GM10847 (cell line): ENCODE data around the gene MAN1C1.

Experiments
- POLR2A ChIP-seq: IDR thresholded peaks from 2 replicates; pipeline ENCODE4 v1.6.1; 2011; ENCODE audit not compliant: insufficient read length; ENCODE audit errors: extremely low read depth

The MAN1C1 gene

DNA sequence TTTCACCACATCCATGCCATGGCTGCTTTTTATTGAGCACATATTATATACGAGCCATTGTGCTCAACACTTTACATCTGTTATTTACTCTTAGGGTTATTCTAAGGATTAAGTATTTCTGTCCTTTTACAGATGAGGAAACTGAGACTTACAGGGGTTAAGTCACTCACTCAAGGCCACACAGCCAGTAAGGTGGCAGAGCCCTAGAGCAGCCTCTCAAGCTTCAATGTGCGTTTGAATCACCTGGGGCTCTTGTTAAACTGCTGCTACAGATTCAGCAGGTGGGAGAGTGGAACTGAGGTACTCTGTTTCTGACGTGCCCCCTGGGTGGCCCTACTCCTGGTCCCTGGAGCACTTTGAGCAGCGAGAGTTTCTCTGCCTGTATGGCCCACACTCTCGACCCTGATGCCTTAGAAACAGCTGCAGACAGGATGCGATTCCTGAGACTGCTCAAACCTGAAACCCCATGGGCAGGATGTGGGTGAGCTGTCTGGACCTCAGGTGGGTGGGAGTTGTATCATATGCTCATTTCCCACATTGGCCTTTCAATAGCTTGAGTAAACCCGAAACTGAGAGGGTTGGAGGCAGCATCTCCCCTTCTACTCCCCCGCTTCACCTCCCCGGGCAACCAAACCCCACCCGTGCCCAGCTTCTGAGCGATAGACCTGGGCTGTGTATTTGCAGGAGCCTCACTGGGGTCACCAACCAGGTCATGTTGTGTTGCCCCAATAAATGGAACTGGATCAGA, 59.3 kb downstream of the MAN1C1 start:
- no peak for TF ChIP-seq POLR2A

DNA sequence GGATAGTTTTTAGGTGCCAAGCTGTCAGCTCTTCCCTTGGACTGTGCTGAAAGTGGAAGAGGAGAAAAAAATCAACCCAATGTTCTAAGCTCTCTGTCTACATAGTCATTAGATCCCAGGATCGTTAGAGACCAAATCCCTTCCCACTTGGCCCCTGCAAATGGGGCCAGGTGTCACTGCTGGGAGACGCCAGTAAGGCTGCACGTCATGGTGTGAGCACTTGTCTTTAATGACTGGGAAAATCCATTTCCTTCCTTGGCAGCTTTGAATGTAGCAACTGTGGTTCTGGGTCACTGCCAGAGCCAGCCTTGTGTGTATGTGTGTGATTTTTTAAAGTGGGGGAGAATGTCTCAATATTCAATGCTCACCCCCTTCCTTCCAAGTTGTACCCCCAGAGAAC, 59.9 kb downstream of the MAN1C1 start:
- no peak for TF ChIP-seq POLR2A

DNA sequence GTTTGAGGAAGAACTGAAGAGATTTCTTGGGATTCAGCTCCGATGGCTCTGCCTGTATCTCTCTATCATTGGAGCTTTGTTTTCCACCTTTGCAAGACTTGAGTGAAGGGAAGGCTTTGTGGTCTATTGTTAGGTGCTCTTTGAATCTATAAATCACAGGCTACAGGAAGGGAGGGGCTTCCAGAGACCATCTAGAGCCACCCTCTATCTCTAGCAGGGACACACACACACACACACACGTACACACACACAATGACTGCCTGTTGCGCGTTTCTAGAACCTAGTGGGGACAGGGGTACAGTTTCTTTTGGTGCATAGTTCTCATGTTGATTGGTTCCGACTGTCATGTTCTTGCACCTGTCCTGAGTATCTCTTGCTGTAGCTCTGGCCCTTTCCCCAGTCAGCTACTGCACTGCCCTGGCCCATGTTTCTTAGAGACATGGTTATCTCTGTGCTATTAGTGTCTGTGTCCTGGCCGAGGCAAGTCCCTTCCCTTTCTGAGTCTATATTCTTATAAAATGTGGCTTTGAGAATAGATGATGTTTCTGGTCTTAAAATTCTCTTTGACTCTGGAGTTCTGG, 60.7 kb downstream of the MAN1C1 start:
- no peak for TF ChIP-seq POLR2A

DNA sequence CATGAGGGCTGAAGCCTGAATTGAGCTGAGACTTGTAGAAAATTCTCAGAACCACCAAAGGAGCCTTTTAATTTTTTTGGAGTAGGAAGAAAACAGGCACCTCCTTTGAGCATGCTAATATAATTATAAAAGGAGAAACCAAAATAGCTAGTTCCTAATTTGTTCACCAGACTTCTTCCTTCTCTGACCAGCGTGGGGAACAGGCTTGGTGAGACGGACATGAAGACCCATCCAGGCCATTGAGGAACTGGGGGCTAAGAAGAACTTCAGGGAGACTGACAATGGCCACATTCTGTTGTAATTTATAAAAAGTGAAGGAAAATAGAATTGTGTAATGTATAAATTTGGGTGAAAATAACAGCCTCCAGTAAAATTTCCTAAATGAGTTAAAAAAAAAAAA, 62.6 kb downstream of the MAN1C1 start:
- TF ChIP-seq POLR2A: no peak

DNA sequence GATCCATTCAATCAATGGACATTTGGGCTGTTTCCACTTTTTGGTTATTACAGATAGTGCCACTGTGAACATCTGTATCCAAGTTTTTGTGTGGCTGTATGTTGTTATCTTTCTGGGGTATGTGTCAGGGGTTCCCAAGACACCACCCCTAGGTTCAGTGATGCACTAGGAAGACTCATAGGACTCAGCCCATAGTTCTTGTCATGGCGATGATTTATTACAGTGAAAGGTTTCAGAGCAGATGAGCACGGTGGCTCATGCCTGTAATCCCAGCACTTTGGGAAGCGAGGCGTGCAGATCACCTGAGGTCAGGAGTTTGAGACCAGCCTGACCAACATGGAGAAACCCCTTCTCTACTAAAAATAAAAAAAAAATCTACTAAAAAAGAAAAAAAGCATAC, 64.1 kb downstream of the MAN1C1 start:
- no peak for TF ChIP-seq POLR2A

DNA sequence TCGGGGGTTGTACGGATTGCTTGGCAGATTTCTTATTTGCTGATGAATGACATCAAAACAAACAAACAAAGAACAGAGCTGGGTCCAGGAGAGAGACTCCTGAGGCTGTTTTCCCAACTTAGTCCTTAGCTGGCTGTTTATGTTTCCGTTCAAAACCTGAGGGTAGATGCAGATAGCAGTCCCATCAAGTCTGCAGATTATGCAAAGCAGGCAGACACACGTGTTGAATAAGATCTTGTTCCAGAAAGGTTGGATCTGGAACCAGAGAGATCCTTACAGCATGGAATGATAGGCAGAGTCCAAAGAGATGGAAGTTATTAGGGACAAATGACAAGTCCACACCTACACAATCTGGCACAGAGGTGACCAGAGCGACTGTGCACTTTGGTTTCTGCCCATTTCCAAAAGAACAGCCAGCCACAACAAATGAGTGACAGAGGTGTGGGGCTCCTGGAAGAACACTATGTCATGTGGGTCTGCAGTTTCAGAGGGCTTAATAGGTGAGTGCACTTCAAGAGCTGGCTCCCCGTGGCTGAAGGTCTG, 65.5 kb downstream of the MAN1C1 start:
- TF ChIP-seq POLR2A: no peak

DNA sequence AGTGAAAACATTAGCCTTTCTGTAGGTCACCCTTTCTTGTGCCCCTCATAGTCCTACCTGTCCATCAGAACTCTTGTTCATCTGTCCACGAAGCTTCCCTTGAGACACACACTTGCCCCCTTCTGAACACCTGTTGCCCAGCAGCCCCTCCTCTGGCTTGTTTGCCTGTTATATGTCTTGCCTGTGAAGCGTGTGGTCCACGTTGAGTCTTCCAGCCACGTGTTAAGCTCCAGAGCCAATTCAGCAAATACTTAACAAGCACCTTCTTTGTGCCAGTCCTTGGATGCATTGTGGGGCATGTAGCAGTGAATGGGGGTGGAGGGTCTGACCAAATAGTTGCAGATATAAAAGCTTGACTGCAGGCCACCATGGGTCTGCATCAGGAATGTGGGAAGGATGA, 66.6 kb downstream of the MAN1C1 start:
- no peak for TF ChIP-seq POLR2A

DNA sequence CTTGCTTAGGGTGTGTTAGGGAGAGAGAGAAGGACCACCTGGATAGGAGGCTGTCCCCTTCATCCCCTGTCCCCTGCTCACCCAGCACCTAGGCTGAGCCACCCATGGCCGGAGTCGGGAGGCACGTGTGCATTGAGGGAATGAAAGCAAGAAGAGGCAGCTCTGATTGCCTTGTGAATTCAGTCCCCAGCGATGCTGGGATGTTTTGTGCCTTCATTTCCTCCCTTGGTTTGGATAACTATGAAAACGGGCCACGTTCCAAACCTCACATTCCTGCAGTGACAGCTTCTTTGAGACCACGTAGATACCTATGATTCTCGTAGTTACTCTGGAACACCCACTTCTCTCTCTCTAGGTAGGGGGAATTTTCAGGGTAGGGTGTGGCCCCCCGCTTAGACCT, 67.1 kb downstream of the MAN1C1 start:
- no peak for TF ChIP-seq POLR2A

DNA sequence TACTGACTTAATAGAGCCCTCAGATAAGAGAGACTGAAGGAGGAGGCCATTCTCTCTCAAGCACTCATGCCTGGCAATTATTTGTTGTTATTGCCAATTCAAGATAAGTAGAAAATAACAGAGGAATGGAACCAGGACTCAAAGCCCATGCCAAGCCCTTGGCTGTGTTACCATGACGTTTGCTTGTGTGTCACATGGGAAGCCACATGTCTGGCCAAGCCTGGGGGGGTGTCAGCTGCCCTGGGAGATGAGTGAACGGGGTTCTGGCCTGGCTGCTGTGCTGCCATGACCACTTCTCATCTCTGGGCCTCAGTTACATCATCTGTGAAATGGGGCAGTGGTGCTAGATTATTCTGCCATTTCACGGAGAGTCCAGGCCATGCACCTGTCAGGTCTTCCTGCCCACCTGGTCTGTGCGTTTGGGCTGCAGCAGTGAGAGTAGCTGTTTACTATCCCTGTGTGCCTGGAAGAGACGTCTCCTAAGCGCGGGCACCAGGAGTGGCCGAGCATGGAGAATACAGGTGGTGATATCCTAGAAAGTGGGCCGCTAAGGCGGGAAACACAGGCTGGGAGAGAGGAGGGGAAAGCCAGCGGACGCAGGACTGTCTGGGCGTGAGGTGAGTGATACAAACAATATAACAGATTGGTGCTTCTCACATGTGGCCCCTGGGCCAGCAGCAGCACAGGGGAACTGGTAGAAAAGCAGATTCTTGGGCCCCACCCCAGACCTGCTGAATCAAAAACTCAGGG, 67.8 kb downstream of the MAN1C1 start:
- TF ChIP-seq POLR2A: no peak

DNA sequence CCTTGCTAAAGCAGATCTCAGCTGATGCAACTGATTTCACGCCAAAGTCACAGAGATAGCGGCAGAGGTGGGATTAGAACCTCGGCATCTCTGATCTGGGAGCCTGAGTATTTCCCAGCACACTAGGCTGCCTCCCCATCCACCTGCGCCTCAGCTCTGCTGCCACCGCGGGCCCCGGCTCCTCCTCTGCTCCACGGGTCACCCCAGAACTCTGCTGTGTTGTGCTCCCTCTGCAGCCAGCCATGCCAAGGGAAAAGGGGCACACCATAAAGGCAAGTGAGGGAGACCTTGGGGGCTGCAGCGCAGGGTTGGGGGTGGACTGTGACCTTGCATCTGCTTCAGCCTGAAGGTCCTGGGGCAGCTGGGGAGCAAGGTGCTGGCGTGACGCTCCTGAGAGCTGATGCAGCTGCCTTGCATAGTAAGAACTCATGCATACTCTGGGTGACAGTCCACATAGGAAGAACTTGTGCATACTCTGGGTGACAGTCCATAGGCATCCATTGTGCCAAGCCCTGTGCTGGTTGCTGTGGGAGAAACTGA, 68.7 kb downstream of the MAN1C1 start:
- TF ChIP-seq POLR2A: no peak

DNA sequence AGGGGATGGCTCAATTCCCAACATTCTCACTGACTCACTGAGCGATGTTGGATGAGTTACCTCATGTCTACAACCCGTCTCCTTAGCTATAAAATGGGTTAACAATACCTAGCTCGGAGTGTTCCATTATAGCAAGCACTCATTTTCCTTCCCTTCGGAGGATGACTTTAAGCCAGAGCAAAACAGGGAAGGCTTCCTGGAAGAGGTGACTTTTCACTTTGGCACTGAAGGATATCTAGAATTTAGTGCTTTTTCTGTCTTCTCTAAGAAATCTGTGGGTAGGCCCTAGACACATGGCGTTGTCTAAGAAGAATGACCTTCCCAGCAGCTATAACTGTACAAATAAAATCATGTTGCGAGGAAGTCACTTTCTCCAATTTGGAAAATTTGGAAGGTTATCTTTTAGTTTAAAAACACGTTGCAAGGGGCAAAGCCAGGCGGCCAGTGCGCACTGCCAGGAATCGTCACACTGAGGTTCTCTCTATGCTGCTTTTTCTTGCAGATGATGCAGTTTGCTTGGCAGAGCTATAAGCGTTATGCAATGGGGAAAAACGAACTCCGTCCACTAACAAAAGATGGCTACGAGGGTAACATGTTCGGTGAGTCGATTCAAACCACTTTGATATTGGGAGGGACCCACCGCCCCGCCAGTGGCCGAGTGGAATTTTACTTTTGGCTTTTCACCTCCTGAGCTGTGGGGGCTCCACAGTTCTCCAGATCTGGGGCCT, 69.5 kb downstream of the MAN1C1 start:
- no peak for TF ChIP-seq POLR2A

DNA sequence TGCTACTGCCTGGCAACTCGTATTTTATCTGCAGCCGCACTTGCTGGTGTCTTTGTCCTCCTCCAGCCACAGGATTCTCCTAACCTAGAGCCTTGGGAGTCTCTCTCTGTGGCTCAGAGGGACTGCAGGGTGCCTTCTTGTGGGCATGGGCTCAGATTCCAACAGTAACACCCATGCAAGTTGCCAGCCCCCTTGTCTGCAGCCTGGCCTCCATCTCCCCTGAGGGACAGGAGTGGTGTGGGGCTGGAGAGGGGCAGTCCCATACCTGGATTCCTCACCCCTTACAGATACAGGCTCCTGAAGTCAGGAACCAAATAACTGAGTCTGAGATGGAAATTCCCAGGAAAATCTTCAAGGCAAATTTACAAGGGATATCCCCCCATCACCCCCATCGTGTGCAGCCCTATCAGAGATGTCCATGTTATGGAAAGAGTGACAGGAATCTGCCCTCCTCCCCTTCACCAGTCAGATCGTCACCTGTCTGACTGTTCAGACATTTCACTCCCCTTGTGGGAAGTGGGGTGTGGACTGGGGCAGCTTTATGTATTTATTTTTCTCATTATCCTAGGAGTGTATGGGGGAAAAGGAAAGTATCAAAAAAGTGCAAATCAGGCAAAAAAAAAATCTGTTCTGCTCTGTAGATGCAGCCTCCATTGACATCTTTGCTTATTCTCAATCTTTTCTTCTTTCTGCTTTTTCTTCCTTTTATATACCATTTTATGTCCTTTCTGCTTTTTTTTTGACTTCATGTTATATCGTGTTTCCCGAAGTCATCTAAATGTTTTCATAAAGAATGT, 70.8 kb downstream of the MAN1C1 start:
- TF ChIP-seq POLR2A: no peak

DNA sequence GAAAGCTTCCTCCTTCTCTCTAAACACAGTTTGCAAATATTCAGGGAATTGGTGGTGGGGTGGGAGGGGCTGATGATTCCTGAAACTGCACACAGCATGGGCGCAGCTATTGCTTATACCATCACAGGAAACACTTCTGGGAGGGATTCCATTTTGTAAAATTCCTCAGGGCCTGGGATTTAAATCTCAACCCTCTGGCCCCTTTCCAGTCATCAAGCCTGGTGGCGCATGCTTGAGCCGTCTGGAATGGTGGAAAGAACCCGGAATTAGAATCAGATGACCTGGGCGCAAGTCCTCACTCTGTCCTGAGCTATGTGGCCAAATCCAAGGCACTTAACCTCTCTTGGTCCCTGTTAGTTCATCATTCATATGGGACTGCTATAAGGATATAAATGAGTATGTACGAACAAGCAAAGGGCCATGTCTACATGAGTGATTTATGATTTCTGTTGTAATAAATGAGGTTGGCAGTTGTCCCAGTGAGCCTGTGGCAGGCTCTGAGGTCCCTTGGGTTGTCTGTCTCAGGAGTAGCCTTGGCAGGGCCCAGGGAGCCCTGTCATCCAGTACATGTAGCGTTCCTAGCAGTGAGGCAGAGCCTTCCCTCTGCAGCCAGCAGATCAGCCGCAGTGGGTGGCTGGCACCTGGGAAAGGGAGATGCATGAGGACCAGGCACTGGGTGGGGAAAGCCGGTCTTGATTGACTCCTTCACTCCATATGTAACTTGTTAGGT, 72.0 kb downstream of the MAN1C1 start:
- TF ChIP-seq POLR2A: no peak

DNA sequence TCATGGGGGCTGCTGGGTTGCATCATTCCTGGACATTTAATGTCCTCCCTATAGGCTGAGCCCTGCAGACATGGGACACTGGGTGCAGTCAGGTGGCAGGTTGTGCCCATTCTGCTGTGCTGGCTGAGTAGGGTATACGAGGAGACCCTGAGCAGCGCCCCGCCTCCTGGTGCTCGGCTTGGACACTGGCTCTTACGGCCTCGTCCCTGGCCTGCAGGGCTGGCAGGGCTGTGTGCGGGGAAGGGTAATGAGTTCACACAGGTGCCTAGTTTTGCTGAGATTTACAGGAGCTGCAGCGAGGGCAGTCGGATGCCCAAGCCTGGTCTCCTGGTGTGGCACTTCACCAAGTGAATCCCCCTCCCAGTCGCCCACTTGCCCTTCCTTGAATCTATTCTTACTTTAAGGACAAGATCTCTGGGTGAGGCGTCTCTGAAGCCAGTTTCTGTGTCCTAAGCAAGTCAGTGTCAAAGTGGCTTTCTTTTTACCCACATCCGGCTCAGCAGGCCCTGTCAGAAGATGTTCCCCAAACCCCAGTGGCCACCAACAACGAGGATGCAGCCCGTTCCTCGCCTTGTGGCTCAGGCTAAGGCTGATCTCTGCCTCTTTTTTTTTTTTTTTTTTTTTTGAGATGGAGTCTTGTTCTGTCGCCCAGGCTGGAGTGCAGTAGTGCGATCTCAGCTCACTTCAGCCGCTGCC, 73.2 kb downstream of the MAN1C1 start:
- no peak for TF ChIP-seq POLR2A
